ENCODE data around the gene SHISA8. TPM values are rescaled to one million over a fixed set of nuclear protein-coding genes. Genes with fewer than 3 reads are reported as not detected.

The SHISA8 gene
- polyA plus RNA-seq, 3 donors = not detected

DNA sequence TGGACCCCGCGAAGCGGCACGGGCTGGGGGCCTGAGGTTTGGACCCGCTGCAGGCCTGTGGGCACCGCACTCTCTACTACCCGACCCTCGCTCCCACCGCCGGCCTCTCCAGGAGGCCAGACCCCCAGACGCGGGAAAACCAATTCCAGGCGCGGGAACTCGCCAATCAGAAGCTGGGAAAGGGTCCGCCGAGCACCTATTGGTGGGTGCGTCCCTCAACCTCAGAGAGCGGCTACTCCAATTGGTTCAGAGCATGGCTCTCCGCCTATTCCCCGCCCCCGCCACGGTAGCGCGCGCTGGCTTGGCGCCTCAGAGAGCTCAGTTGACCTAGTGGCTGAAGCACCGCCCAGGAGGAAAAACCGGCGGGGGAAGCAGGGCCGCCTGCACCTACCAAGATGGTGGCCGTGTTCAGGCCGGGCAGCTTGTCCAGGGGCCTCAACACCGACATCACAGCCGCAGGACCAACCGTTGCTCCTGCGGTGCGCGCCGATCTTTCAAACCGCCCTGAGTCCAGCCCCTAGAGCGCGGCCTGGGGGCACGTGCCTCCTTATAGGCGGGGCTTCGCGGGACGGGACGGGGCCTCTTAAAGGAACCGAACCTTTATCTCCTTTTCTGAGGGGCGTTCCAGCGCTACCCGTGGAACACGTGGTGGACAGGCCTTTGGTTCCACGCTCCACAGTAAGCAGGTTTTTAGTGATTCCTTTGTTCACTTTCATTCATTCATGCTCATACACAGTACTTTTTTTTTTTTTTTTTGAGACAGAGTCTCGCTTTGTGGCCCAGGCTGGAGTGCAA lies 32.0 kb upstream of the SHISA8 start, which contains the start of gene CENPM:
Gene CENPM, minus strand, starts transcription at position 524 of the 795 bp plus-strand sequence. Its CDS starts 76 bp downstream, at position 448.
- H3K36me3 Mint-ChIP-seq = peaks cover 5 to 13% of the 10 kb centered on the region in 2 donors
- peak within 1 kb of the TSS in 1 of 2 donors; percentile 52 for H3K27ac ChIP-seq (ENCODE audit: low read depth in 1 of 2, low read length in 2 of 2)
- DNase-seq = peak; percentile 74 to 87 (median 86)
- H3K36me3 ChIP-seq (replicated peaks in 1 of 2; ENCODE audit: control insufficient read depth in 1 of 2, insufficient read depth in 2 of 2, low read length in 2 of 2) = no peaks in the 10 kb centered on the region
- H2AFZ ChIP-seq (ENCODE audit: insufficient read depth, low read depth, low read length, poor library complexity, severe bottlenecking) = peak within 1 kb of the TSS; percentile 92
- H4K20me1 ChIP-seq (ENCODE audit: insufficient read depth, low read length) = no peaks in the 10 kb centered on the region
- peak within 1 kb of the TSS; percentile 55 for H3K9ac ChIP-seq (ENCODE audit: insufficient read depth, low read length, poor library complexity, severe bottlenecking)
- H3K9me3 Mint-ChIP-seq = peaks cover 0 to 1% (median 0%) of the 10 kb centered on the region in 7 donors
- H3K27ac Mint-ChIP-seq = peak within 1 kb of the TSS; percentile 62 to 94 (median 71)
- H3K9me3 ChIP-seq (replicated peaks in 1 of 2; ENCODE audit: control insufficient read depth in 1 of 2, insufficient read depth in 1 of 2, low read length in 2 of 2) = no peaks in the 10 kb centered on the region
- peak within 1 kb of the TSS; percentile 99 for H3K4me2 ChIP-seq (replicated peaks; ENCODE audit: extremely low read depth, low read length, poor library complexity, severe bottlenecking)
- peaks cover 22 to 27% of the 10 kb centered on the region in 2 donors for H3K4me1 ChIP-seq (ENCODE audit: control insufficient read depth in 1 of 2, insufficient read depth in 2 of 2, low read length in 2 of 2)
- peak within 1 kb of the TSS; percentile 57 to 96 (median 60) for H3K4me3 ChIP-seq (replicated peaks in 1 of 3; ENCODE audit: low read depth in 2 of 3, low read length in 3 of 3)
- H3K4me1 Mint-ChIP-seq = peaks cover 24% of the 10 kb centered on the region
- TF ChIP-seq, protein P1, sequence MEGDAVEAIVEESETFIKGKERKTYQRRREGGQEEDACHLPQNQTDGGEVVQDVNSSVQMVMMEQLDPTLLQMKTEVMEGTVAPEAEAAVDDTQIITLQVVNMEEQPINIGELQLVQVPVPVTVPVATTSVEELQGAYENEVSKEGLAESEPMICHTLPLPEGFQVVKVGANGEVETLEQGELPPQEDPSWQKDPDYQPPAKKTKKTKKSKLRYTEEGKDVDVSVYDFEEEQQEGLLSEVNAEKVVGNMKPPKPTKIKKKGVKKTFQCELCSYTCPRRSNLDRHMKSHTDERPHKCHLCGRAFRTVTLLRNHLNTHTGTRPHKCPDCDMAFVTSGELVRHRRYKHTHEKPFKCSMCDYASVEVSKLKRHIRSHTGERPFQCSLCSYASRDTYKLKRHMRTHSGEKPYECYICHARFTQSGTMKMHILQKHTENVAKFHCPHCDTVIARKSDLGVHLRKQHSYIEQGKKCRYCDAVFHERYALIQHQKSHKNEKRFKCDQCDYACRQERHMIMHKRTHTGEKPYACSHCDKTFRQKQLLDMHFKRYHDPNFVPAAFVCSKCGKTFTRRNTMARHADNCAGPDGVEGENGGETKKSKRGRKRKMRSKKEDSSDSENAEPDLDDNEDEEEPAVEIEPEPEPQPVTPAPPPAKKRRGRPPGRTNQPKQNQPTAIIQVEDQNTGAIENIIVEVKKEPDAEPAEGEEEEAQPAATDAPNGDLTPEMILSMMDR (IDR thresholded peaks at IDR 0.05) = no peak
- no peaks in the 10 kb centered on the region for H3K27me3 ChIP-seq (ENCODE audit: control insufficient read depth in 2 of 2, insufficient read depth in 2 of 2, low read length in 2 of 2)
- H3K4me3 Mint-ChIP-seq = peak within 1 kb of the TSS; percentile 89 to 91
- H3K27me3 Mint-ChIP-seq (ENCODE audit: low read depth in 3 of 3) = peaks cover 0 to 9% (median 0%) of the 10 kb centered on the region in 3 donors
- intact Hi-C loops (cut with micrococcal nuclease) = no loop called here
- peaks cover 17% of the 10 kb centered on the region for H3K79me2 ChIP-seq (ENCODE audit: insufficient read depth, low read length)
- under 1% methylated on average over 54 of the region's 56 CpGs for WGBS (ENCODE audit: insufficient coverage)

DNA sequence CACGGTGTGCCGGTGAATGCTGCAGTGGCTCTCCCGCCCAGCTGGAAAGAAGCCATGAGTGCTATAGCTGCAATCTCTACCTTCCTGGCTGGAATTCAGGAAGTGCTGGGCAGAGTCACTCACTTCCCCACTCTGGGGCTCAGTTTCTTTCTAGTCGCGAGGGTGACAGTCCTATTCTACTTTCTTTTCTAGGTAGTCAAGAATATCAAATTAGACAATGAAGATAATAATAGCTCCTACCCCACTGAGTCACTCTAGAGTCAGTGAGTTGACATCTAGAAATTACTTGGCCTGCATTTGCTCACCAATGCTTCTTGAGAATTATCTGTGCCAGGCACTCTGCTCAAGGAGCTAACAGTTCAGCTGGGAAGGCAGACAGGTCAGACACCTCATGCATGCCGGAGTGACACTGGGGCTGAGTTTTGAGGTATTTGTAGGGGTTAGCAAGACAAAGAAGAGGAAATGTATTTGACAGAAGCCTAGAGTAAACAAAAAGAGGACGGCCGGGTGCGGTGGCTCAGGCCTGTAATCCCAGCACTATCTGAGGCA lies 28.9 kb upstream of the SHISA8 start:
- H3K4me3 Mint-ChIP-seq = peak overlapping the region in 1 of 2 donors; percentile 34
- peaks cover 38% of the 10 kb centered on the region for H3K4me1 Mint-ChIP-seq
- no peak overlapping the region for H3K4me3 ChIP-seq (replicated peaks in 1 of 3; ENCODE audit: low read depth in 2 of 3, low read length in 3 of 3)
- H3K9ac ChIP-seq (ENCODE audit: insufficient read depth, low read length, poor library complexity, severe bottlenecking) = no peak overlapping the region
- H3K9me3 Mint-ChIP-seq = peaks cover 0 to 3% (median 0%) of the 10 kb centered on the region in 7 donors
- peak overlapping the region in 4 of 7 donors; percentile 59 to 83 (median 72) for H3K27ac Mint-ChIP-seq
- peaks cover 0 to 5% (median 0%) of the 10 kb centered on the region in 3 donors for H3K27me3 Mint-ChIP-seq (ENCODE audit: low read depth in 3 of 3)
- TF ChIP-seq, protein P1 (IDR thresholded peaks at IDR 0.05) = no peak
- H2AFZ ChIP-seq (ENCODE audit: insufficient read depth, low read depth, low read length, poor library complexity, severe bottlenecking) = peak overlapping the region; percentile 13
- intact Hi-C loops (cut with micrococcal nuclease) = loop anchor here (5.0 kb wide), 2 partner anchors 111 to 276 kb away; partner anchors contain the start of gene SREBF2 (in 1 of the 2)
- peaks cover 3% of the 10 kb centered on the region in 2 donors for H3K36me3 ChIP-seq (replicated peaks in 1 of 2; ENCODE audit: control insufficient read depth in 1 of 2, insufficient read depth in 2 of 2, low read length in 2 of 2)
- H3K4me2 ChIP-seq (replicated peaks; ENCODE audit: extremely low read depth, low read length, poor library complexity, severe bottlenecking) = no peak overlapping the region
- H4K20me1 ChIP-seq (ENCODE audit: insufficient read depth, low read length) = no peaks in the 10 kb centered on the region
- H3K27ac ChIP-seq (ENCODE audit: low read depth in 1 of 2, low read length in 2 of 2) = peak overlapping the region in 1 of 2 donors; percentile 13
- H3K36me3 Mint-ChIP-seq = peaks cover 9 to 23% of the 10 kb centered on the region in 2 donors
- H3K4me1 ChIP-seq (ENCODE audit: control insufficient read depth in 1 of 2, insufficient read depth in 2 of 2, low read length in 2 of 2) = peaks cover 26 to 36% of the 10 kb centered on the region in 2 donors
- 33% methylated on average over 4 of the region's 9 CpGs for WGBS (ENCODE audit: insufficient coverage)
- peak in 1 of 3 donors; percentile 41 for DNase-seq
- no peaks in the 10 kb centered on the region for H3K9me3 ChIP-seq (replicated peaks in 1 of 2; ENCODE audit: control insufficient read depth in 1 of 2, insufficient read depth in 1 of 2, low read length in 2 of 2)
- peaks cover 17% of the 10 kb centered on the region for H3K79me2 ChIP-seq (ENCODE audit: insufficient read depth, low read length)
- H3K27me3 ChIP-seq (ENCODE audit: control insufficient read depth in 2 of 2, insufficient read depth in 2 of 2, low read length in 2 of 2) = no peaks in the 10 kb centered on the region

Measured in CD14-positive monocyte (primary cell).